Measurements from ENCODE around the gene CAMK2D. TPM values are rescaled to one million over a fixed set of nuclear protein-coding genes. Genes with fewer than 3 reads are reported as not detected.

The CAMK2D gene
- total RNA-seq, 4 donors from 2014 or later: 57.3 to 78.4 (median 61.8) TPM

DNA sequence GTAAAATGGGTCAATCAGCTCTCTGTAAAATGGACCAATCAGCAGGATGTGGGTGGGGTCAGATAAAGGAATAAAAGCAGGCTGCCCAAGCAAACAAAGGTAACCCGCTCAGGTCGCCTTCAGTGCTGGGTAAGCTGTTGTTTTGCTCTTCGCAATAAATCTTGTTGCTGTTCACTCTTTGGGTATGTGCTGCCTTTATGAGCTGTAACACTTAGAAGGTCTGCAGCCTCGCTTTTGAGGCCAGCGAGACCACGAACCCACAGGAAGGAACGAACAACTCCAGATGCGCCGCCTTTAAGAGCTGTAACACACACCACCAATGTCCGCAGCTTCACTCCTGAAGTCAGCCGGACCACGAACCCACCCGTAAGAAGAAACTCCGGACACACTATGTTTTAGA, 11.5 kb upstream of the CAMK2D start:
- intact Hi-C loops (cut with DNase I): loop anchor here (10.0 kb wide), 1 partner anchor 378 kb away; no protein-coding TSS in a partner anchor
- Histone ChIP-seq H3K4me1 (no peaks in the 10 kb centered on the region), H3K27me3 (no peaks in the 10 kb centered on the region), H3K9me3 (no peaks in the 10 kb centered on the region), H3K27ac (no peak overlapping the region), H3K4me3 (replicated peaks in 1 of 3) (no peak overlapping the region), H3K36me3 (no peaks in the 10 kb centered on the region)
- TF ChIP-seq, protein P1, sequence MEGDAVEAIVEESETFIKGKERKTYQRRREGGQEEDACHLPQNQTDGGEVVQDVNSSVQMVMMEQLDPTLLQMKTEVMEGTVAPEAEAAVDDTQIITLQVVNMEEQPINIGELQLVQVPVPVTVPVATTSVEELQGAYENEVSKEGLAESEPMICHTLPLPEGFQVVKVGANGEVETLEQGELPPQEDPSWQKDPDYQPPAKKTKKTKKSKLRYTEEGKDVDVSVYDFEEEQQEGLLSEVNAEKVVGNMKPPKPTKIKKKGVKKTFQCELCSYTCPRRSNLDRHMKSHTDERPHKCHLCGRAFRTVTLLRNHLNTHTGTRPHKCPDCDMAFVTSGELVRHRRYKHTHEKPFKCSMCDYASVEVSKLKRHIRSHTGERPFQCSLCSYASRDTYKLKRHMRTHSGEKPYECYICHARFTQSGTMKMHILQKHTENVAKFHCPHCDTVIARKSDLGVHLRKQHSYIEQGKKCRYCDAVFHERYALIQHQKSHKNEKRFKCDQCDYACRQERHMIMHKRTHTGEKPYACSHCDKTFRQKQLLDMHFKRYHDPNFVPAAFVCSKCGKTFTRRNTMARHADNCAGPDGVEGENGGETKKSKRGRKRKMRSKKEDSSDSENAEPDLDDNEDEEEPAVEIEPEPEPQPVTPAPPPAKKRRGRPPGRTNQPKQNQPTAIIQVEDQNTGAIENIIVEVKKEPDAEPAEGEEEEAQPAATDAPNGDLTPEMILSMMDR (IDR thresholded peaks at IDR 0.05): no peak
- no peak for TF ChIP-seq POLR2A (IDR thresholded peaks at IDR 0.05)
- no peak for DNase-seq
- WGBS, 2 donors: 91 to 96% methylated on average over 14 of the region's 14 CpGs

DNA sequence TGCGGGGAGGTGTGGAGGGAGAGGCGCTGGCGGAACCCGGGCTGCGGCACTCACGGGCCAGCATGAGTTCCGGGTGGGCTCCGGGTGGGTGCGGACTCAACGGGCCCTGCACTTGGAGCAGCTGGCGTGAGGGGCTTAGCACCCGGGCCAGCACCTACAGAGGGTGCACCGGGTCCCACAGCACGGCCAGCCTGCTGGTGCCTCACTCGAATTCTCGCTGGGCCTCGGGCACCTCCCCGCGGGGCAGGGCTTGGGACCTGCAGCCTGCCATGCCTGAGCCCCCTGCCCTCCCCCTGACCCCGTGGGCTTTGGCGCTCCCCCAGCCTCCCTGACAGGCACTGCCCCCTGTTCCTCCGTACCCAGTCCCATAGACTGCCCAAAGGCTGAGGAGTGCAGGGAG, 10.8 kb upstream of the CAMK2D start:
- no peak for DNase-seq
- Histone ChIP-seq H3K27ac (no peak overlapping the region), H3K4me3 (replicated peaks in 1 of 3) (no peak overlapping the region), H3K9me3 (no peaks in the 10 kb centered on the region), H3K27me3 (no peaks in the 10 kb centered on the region), H3K4me1 (no peaks in the 10 kb centered on the region), H3K36me3 (no peaks in the 10 kb centered on the region)
- TF ChIP-seq, protein P1 (IDR thresholded peaks at IDR 0.05): no peak
- no peak for TF ChIP-seq POLR2A (IDR thresholded peaks at IDR 0.05)
- intact Hi-C loops (cut with DNase I): loop anchor here (10.0 kb wide), 1 partner anchor 378 kb away; no protein-coding TSS in a partner anchor
- 96 to 97% methylated on average over 6 to 10 of the region's 22 CpGs for WGBS, 2 donors

DNA sequence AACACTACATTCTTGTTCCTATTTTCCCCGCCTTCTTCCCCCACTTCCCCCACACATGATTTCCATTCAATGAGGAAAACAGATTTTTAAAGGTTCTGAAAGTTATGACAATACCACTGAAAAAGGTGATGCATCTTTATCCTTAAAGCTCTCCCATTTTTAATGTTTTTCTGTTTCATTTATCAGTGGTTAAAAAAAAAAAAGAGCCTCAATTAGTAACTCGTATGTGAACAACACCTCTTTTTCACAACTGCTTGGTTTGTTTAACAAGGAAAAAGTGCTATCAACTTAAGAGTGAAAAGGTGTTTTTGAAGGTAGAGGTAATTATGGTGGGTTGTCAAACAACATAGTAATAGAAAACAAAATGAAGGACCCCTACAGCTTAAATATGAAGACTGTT, 8.2 kb upstream of the CAMK2D start:
- Histone ChIP-seq H3K36me3 (no peaks in the 10 kb centered on the region), H3K4me1 (no peaks in the 10 kb centered on the region), H3K9me3 (no peaks in the 10 kb centered on the region), H3K27ac (no peak overlapping the region), H3K27me3 (no peaks in the 10 kb centered on the region), H3K4me3 (replicated peaks in 1 of 3) (no peak overlapping the region)
- no peak for TF ChIP-seq POLR2A (IDR thresholded peaks at IDR 0.05)
- TF ChIP-seq, protein P1 (IDR thresholded peaks at IDR 0.05): no peak
- intact Hi-C loops (cut with DNase I): loop anchor here (10.0 kb wide), 1 partner anchor 375 kb away; no protein-coding TSS in a partner anchor
- no peak for DNase-seq
- 83% methylated on average over 2 of the region's 2 CpGs for WGBS, 2 donors

DNA sequence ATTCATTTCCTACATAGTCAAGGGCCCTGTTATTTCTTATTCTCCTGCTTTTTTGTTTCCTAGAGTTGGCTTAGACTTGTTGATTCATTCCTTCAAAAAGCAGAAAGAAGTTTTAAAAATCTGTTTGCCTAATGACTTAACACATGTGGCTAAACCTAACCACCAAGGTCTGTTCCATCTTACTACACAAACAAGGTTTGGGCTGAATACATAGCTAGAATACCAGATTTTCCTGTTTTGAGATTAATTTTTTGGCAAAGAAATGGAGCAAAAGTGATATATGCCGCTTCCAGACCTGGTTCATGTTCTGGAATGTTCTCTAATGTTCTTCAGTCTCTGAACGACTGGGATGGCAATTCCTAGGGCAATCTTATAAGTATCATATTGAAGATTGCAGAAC, 7.4 kb upstream of the CAMK2D start:
- 85 to 86% methylated on average over 2 of the region's 2 CpGs for WGBS, 2 donors
- Histone ChIP-seq H3K27ac (no peak overlapping the region), H3K27me3 (no peaks in the 10 kb centered on the region), H3K9me3 (no peaks in the 10 kb centered on the region), H3K4me1 (no peaks in the 10 kb centered on the region), H3K36me3 (no peaks in the 10 kb centered on the region), H3K4me3 (replicated peaks in 1 of 3) (no peak overlapping the region)
- no peak for TF ChIP-seq POLR2A (IDR thresholded peaks at IDR 0.05)
- TF ChIP-seq, protein P1 (IDR thresholded peaks at IDR 0.05): no peak
- intact Hi-C loops (cut with DNase I): no loop called here
- DNase-seq: no peak

DNA sequence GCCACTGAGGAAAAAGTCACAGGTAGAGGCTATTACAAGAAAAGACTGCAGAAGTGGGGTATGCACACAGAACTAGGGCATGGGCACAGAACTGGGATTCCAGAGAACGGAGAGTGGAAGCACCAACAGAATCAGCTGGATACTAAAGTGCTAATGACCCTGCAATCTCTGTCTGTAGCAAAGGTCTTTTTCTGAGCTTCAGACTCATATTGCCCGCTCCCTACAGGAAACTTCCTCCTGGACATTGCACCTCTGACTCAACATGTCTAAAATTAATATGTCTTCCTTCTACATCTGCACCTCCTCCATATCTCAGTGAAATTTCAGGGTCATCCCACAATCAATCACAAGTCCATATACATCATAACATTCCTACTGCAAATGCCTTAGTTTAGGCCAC, 5.3 kb upstream of the CAMK2D start:
- intact Hi-C loops (cut with DNase I): no loop called here
- 94 to 100% methylated on average over 2 of the region's 2 CpGs for WGBS, 2 donors
- no peak for DNase-seq
- Histone ChIP-seq H3K4me3 (replicated peaks in 1 of 3) (no peak overlapping the region), H3K27ac (no peak overlapping the region), H3K4me1 (no peaks in the 10 kb centered on the region), H3K9me3 (no peaks in the 10 kb centered on the region), H3K27me3 (no peaks in the 10 kb centered on the region), H3K36me3 (no peaks in the 10 kb centered on the region)
- TF ChIP-seq, protein P1 (IDR thresholded peaks at IDR 0.05): no peak
- TF ChIP-seq POLR2A (IDR thresholded peaks at IDR 0.05): no peak

Measured in thyroid gland (tissue), 4 donors.